Erythroblast (primary cell): ENCODE measurements around the gene PPIL6.
A peak's percentile ranks its signal among the peaks of the same experiment; 100 is the strongest.

Experiments
- DNase-seq, 2 experiments: peaks; one replicate each; lab custom pipeline; 2025; lab: John Stamatoyannopoulos, UW
- GATA1 ChIP-seq: IDR thresholded peaks from 2 replicates; pipeline ENCODE4 v1.6.1; 2011; ENCODE audit warnings: low read depth, mild to moderate bottlenecking, control low read depth, low read length, moderate library complexity
- POLR2A ChIP-seq: IDR thresholded peaks from 2 replicates; pipeline ENCODE4 v1.6.1; 2011; ENCODE audit warnings: mild to moderate bottlenecking, low read length

Gene PPIL6

GRCh38 chr6:109363753-109364152, 76.7 kb downstream of the PPIL6 start:
- DNase-seq, result no peak
- TF ChIP-seq POLR2A, result no peak
- TF ChIP-seq GATA1, result no peak

GRCh38 chr6:109362102-109362884, 78.1 kb downstream of the PPIL6 start:
- no peak for DNase-seq
- TF ChIP-seq POLR2A (no peak), GATA1 (no peak)

GRCh38 chr6:109360791-109361190, 79.6 kb downstream of the PPIL6 start:
- TF ChIP-seq GATA1, result no peak
- TF ChIP-seq POLR2A, result no peak

GRCh38 chr6:109360281-109360680, 80.1 kb downstream of the PPIL6 start:
- no peak for DNase-seq
- TF ChIP-seq GATA1 (no peak), POLR2A (no peak)

More at GRCh38 chr6:109360791-109361190, 79.6 kb downstream of the PPIL6 start:
- no peak for DNase-seq

DNA sequence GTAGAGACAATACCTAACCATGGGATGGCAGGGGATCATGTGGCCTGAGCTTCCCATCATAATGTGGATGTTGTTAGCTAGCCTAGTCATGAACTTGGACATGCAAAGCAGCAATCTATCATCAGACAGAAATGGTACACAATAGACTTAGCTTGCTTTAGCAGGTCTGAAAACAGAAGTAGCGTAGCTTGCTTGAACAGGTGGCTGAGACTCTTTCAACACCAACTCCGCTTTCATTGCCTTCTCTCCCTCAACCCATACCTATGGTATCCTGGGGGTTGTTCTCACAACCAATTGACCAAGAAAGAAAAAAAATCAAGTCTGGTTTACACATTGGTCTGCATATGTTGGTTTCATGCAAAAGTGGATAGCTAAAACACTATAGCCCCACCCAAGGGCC, 81.2 kb downstream of the PPIL6 start:
- DNase-seq, result no peak
- TF ChIP-seq GATA1 (no peak), POLR2A (no peak)

- no peak for TF ChIP-seq POLR2A
- TF ChIP-seq GATA1, result no peak
- DNase-seq, result no peak
Observed at GRCh38 chr6:109358204-109358603, 82.2 kb downstream of the PPIL6 start.

- TF ChIP-seq GATA1 (no peak), POLR2A (no peak)
- DNase-seq, result no peak
Observed at GRCh38 chr6:109356237-109356636, 84.2 kb downstream of the PPIL6 start.

GRCh38 chr6:109351231-109352130, 88.9 kb downstream of the PPIL6 start:
- no peak for DNase-seq
- TF ChIP-seq GATA1 (no peak), POLR2A (no peak)

DNA sequence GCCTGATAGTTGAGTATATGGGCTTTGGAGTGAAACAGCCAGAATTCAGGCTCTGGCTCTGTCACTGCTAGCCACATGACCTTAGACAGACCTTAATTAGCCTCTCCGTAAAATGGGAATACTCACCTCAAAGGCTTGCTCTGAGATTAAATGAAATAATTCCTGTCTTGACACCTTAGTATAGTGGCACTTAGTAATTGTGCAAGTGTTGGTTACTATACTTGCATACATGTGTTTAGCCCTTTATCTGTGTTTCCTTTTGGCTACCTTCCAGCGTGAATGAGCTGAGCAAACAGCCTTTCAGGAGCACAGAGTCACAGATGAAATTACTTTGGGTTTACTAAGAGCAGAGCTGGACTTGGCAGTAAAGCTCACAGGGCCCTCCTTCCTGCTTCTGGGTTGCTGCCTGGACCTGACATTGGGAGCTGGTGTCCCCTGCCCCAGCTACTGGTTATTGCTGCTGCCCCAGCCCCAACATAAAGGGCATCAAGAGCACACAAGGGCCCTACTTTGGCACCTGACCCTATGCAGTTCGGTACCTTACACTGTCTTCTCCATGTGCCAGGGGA, 90.9 kb downstream of the PPIL6 start:
- DNase-seq, result peak; percentile 95
- no peak for TF ChIP-seq GATA1
- peak; percentile 35 for TF ChIP-seq POLR2A

GRCh38 chr6:109348226-109348625, 92.2 kb downstream of the PPIL6 start:
- no peak for DNase-seq
- TF ChIP-seq GATA1 (no peak), POLR2A (no peak)

DNA sequence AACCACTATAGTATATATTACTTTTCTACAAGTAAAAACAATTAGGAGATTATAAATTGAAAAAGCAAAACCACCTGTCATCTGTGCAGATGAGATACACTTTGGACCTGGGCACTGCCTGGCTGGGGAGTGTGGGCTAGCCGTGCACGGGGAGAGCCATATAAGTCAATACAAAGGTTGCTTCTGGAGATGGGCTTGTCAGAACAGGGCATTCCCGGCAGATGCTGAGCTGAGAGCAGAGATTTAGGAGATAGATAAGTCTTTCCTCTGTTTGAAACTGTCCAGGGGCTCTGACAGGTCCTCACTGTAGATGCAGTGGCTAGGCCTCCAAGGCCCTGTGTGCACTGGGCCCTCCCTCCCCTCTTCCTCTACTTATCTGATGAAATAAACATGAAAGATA, 92.6 kb downstream of the PPIL6 start:
- no peak for TF ChIP-seq POLR2A
- no peak for TF ChIP-seq GATA1
- peak in 1 of 2 experiments; percentile 25 for DNase-seq

DNA sequence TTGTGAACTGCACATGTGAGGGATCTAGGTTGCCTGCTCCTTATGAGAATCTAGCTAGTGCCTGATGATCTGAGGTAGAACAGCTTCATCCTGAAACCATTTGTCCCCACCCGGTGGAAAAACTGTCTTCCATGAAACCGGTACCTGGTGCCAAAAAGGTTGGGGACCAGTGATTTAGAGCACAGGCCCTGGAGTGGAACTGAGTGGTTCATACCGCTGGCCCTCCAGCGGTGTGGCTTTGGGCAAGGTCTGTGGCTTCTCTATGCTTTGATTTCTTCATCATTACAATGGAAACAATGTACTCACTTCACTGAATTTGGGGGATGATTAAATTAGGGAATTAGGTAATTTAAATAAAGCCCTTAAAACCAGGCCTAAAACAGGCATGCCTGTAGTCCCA, 94.4 kb downstream of the PPIL6 start:
- no peak for DNase-seq
- TF ChIP-seq POLR2A, result no peak
- no peak for TF ChIP-seq GATA1

DNA sequence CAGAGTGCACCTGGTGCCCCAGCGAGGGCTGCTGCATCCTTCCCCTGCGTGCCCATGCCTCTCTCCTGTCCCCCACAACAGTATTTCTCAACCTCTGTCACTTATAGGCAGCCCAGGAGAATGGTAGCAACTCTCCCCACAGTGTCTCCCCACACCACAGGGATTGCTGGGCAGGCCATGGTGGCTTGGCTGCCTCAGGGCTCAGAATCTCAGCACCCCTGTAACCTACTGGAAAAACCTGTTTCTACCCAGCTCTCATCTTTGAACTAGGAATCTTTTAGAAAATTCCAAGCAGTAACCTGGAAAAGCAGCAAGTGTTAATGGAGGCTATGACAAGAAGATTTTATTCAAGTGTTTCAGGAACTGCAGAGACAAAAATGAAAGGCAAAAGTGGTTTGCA, 96.2 kb downstream of the PPIL6 start:
- no peak for TF ChIP-seq GATA1
- TF ChIP-seq POLR2A, result no peak
- no peak for DNase-seq

DNA sequence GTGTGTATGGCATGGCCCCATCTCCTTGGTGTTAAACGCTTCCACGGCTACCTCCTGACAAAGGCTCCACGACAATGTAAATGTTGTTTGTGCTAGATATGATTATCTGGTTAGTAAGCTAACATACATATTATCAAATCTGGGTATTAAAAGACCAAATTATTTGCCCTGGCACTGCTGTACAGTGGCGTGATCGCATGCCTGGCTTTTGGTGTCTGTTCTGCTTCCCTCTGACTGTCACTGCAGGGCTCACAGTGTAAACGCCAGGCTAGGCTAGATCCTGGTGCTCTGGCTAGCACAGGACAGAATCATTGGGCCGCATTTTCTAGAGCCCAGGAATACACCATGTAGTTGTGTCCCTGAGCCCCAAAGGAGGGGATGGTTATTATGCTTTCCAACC, 96.9 kb downstream of the PPIL6 start:
- TF ChIP-seq GATA1 (no peak), POLR2A (no peak)
- DNase-seq, result no peak
